T-helper 2 cell treated with Interferon-gamma antibody and Interleukin-4, amounts not matched to agents 5 μg/mL and 100 μg/mL, for 36 hours (primary cell): Measurements from ENCODE around the gene MEIS2.

Experiments used
- DNase-seq: peaks from one replicate; pipeline ENCODE4 v3.0.0; 2021; ENCODE audit warnings: low spot score
- H3K27ac Mint-ChIP-seq: one replicate; pipeline ENCODE4 v1.8.0; 2021; ENCODE audit warnings: mild to moderate bottlenecking, mixed read lengths
- H3K27me3 Mint-ChIP-seq: one replicate; pipeline ENCODE4 v1.8.0; 2021; ENCODE audit warnings: low read depth, mixed read lengths
- H3K36me3 Mint-ChIP-seq: one replicate; pipeline ENCODE4 v1.8.0; 2021; ENCODE audit warnings: low read depth, mixed read lengths
- H3K4me1 Mint-ChIP-seq: one replicate; pipeline ENCODE4 v1.8.0; 2021; ENCODE audit warnings: low read depth, mixed read lengths
- H3K4me3 Mint-ChIP-seq: one replicate; pipeline ENCODE4 v1.8.0; 2022; ENCODE audit warnings: mild to moderate bottlenecking, moderate library complexity, mixed read lengths
- H3K9me3 Mint-ChIP-seq: one replicate; pipeline ENCODE4 v1.8.0; 2021; ENCODE audit warnings: mixed read lengths

Gene MEIS2

GRCh38 chr15:37100109-37100965 lies at the start of gene MEIS2:
Gene MEIS2 (minus strand): TSS chr15:37100549. CDS start chr15:37099466, 1,083 bp downstream.
- H3K27ac Mint-ChIP-seq, result peak within 1 kb of the TSS; percentile 81
- H3K9me3 Mint-ChIP-seq, result peaks cover 7% of the 10 kb centered on the region
- peaks cover 14% of the 10 kb centered on the region for H3K36me3 Mint-ChIP-seq
- H3K4me3 Mint-ChIP-seq, result peak within 1 kb of the TSS; percentile 92
- peaks cover 91% of the 10 kb centered on the region for H3K27me3 Mint-ChIP-seq
- H3K4me1 Mint-ChIP-seq, result peaks cover 23% of the 10 kb centered on the region
- DNase-seq, result peak; percentile 42

GRCh38 chr15:37149146-37149545 lies 48.8 kb upstream of the MEIS2 start:
- H3K36me3 Mint-ChIP-seq, result no peaks in the 10 kb centered on the region
- H3K4me1 Mint-ChIP-seq, result no peaks in the 10 kb centered on the region
- H3K4me3 Mint-ChIP-seq, result no peak overlapping the region
- no peaks in the 10 kb centered on the region for H3K27me3 Mint-ChIP-seq
- no peak overlapping the region for H3K27ac Mint-ChIP-seq
- no peak for DNase-seq
- no peaks in the 10 kb centered on the region for H3K9me3 Mint-ChIP-seq

GRCh38 chr15:37148714-37149113 lies 48.4 kb upstream of the MEIS2 start:
- Mint-ChIP-seq H3K27ac (no peak overlapping the region), H3K27me3 (no peaks in the 10 kb centered on the region), H3K4me3 (no peak overlapping the region), H3K36me3 (no peaks in the 10 kb centered on the region), H3K9me3 (no peaks in the 10 kb centered on the region), H3K4me1 (no peaks in the 10 kb centered on the region)
- no peak for DNase-seq

GRCh38 chr15:37143351-37143750 lies 43.0 kb upstream of the MEIS2 start:
- no peak for DNase-seq
- Mint-ChIP-seq H3K4me3 (no peak overlapping the region), H3K27me3 (no peaks in the 10 kb centered on the region), H3K36me3 (no peaks in the 10 kb centered on the region), H3K4me1 (no peaks in the 10 kb centered on the region), H3K9me3 (no peaks in the 10 kb centered on the region), H3K27ac (no peak overlapping the region)

- H3K36me3 Mint-ChIP-seq, result no peaks in the 10 kb centered on the region
- no peaks in the 10 kb centered on the region for H3K9me3 Mint-ChIP-seq
- no peaks in the 10 kb centered on the region for H3K4me1 Mint-ChIP-seq
- H3K4me3 Mint-ChIP-seq, result no peak overlapping the region
- H3K27ac Mint-ChIP-seq, result no peak overlapping the region
- DNase-seq, result no peak
- H3K27me3 Mint-ChIP-seq, result no peaks in the 10 kb centered on the region
Observed at GRCh38 chr15:37142371-37142770, 42.0 kb upstream of the MEIS2 start.

- no peak overlapping the region for H3K4me3 Mint-ChIP-seq
- DNase-seq, result no peak
Observed at GRCh38 chr15:37140531-37141058, 40.2 kb upstream of the MEIS2 start.

GRCh38 chr15:37138591-37139215 lies 38.4 kb upstream of the MEIS2 start:
- Mint-ChIP-seq H3K27ac (no peak overlapping the region), H3K36me3 (no peaks in the 10 kb centered on the region), H3K4me3 (no peak overlapping the region), H3K9me3 (no peaks in the 10 kb centered on the region), H3K27me3 (no peaks in the 10 kb centered on the region), H3K4me1 (no peaks in the 10 kb centered on the region)
- DNase-seq, result no peak

More at GRCh38 chr15:37140531-37141058, 40.2 kb upstream of the MEIS2 start:
- no peaks in the 10 kb centered on the region for H3K4me1 Mint-ChIP-seq
- no peaks in the 10 kb centered on the region for H3K27me3 Mint-ChIP-seq
- H3K27ac Mint-ChIP-seq, result no peak overlapping the region
- no peaks in the 10 kb centered on the region for H3K36me3 Mint-ChIP-seq
- no peaks in the 10 kb centered on the region for H3K9me3 Mint-ChIP-seq

GRCh38 chr15:37137221-37137620 lies 36.9 kb upstream of the MEIS2 start:
- H3K9me3 Mint-ChIP-seq, result no peaks in the 10 kb centered on the region
- no peaks in the 10 kb centered on the region for H3K4me1 Mint-ChIP-seq
- no peaks in the 10 kb centered on the region for H3K27me3 Mint-ChIP-seq
- H3K27ac Mint-ChIP-seq, result no peak overlapping the region
- H3K36me3 Mint-ChIP-seq, result no peaks in the 10 kb centered on the region
- no peak for DNase-seq
- H3K4me3 Mint-ChIP-seq, result no peak overlapping the region

GRCh38 chr15:37136666-37137065 lies 36.3 kb upstream of the MEIS2 start:
- Mint-ChIP-seq H3K4me3 (no peak overlapping the region), H3K27me3 (peaks cover 3% of the 10 kb centered on the region), H3K36me3 (no peaks in the 10 kb centered on the region), H3K9me3 (no peaks in the 10 kb centered on the region), H3K27ac (no peak overlapping the region), H3K4me1 (no peaks in the 10 kb centered on the region)
- DNase-seq, result no peak

GRCh38 chr15:37135225-37135624 lies 34.9 kb upstream of the MEIS2 start:
- Mint-ChIP-seq H3K27me3 (peaks cover 3% of the 10 kb centered on the region), H3K4me3 (no peak overlapping the region), H3K4me1 (no peaks in the 10 kb centered on the region), H3K27ac (no peak overlapping the region), H3K36me3 (no peaks in the 10 kb centered on the region), H3K9me3 (no peaks in the 10 kb centered on the region)
- no peak for DNase-seq

GRCh38 chr15:37134699-37135131 lies 34.4 kb upstream of the MEIS2 start:
- DNase-seq, result no peak
- H3K4me3 Mint-ChIP-seq, result no peak overlapping the region

GRCh38 chr15:37134244-37134643 lies 33.9 kb upstream of the MEIS2 start:
- Mint-ChIP-seq H3K27ac (no peak overlapping the region), H3K36me3 (no peaks in the 10 kb centered on the region), H3K9me3 (no peaks in the 10 kb centered on the region), H3K27me3 (peaks cover 3% of the 10 kb centered on the region), H3K4me3 (no peak overlapping the region), H3K4me1 (no peaks in the 10 kb centered on the region)
- DNase-seq, result no peak

More at GRCh38 chr15:37134699-37135131, 34.4 kb upstream of the MEIS2 start:
- Mint-ChIP-seq H3K36me3 (no peaks in the 10 kb centered on the region), H3K27me3 (peaks cover 3% of the 10 kb centered on the region), H3K4me1 (no peaks in the 10 kb centered on the region), H3K27ac (no peak overlapping the region), H3K9me3 (no peaks in the 10 kb centered on the region)

- DNase-seq, result no peak
- no peak overlapping the region for H3K27ac Mint-ChIP-seq
- H3K9me3 Mint-ChIP-seq, result no peaks in the 10 kb centered on the region
- peaks cover 3% of the 10 kb centered on the region for H3K27me3 Mint-ChIP-seq
- no peaks in the 10 kb centered on the region for H3K4me1 Mint-ChIP-seq
- H3K4me3 Mint-ChIP-seq, result no peak overlapping the region
- no peaks in the 10 kb centered on the region for H3K36me3 Mint-ChIP-seq
Observed at GRCh38 chr15:37133602-37134001, 33.3 kb upstream of the MEIS2 start.

GRCh38 chr15:37132826-37133417 lies 32.6 kb upstream of the MEIS2 start:
- H3K36me3 Mint-ChIP-seq, result no peaks in the 10 kb centered on the region
- no peak overlapping the region for H3K4me3 Mint-ChIP-seq
- no peaks in the 10 kb centered on the region for H3K4me1 Mint-ChIP-seq
- H3K27ac Mint-ChIP-seq, result no peak overlapping the region
- no peak for DNase-seq
- peaks cover 3% of the 10 kb centered on the region for H3K27me3 Mint-ChIP-seq
- no peaks in the 10 kb centered on the region for H3K9me3 Mint-ChIP-seq
